NCI-H1092 treated with DMSO at 0.1 percent for 48 hours (cell line): Measurements from ENCODE around the gene EPHB1.
A peak's percentile ranks its signal among the peaks of the same experiment; 100 is the strongest.
"Not testable (repeated sequence)": the region's sequence is repeated elsewhere in the genome, so short reads cannot be mapped to it uniquely, and the experiment has no call there.

Source experiments
- DNase-seq: peaks from one replicate; lab custom pipeline; 2025; lab: John Stamatoyannopoulos, UW

Gene EPHB1

DNA sequence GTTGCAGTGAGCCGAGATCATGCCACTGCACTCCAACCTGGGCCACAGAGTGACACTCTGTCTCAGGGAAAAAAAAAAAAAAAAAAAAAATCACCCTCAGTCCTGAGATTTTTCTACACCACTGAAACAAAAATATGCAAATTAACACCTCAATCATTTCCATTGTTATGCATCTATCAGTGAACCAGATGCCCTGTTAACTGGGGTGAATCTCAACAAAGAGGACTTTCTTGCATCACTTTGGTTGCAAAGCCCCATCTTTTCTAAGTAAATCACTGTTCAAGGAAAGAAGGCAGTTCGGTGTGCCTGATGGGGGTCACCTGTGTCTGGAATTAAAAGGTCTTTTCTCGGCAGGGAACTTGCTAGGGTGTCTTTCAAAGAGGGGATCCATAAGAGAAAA lies 421.6 kb downstream of the EPHB1 start:
- DNase-seq, result no peak

GRCh38 chr3:135217730-135218129 lies 422.7 kb downstream of the EPHB1 start:
- no peak for DNase-seq

DNA sequence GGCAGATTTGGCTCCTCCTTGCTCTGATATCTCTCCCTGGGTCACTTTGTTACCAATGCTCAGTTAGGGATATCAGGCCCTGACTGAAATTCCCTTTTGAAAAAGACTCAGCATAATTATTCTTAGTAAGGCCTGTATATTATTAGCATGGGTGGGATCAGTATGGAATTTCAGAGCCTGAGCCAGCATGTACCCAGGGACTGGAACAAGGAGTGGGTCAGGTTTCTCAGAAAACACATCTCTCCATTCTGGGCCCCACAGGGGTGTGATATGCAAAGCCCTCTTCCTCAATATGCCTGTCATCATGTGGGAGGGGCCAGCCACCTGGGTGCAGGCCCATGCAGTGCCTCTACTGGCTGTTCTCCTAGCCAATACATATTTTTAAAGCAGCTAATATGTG lies 423.2 kb downstream of the EPHB1 start:
- no peak for DNase-seq

- no peak for DNase-seq
Measured at GRCh38 chr3:135218782-135219181, 423.7 kb downstream of the EPHB1 start.

- DNase-seq, result no peak
Measured at GRCh38 chr3:135224815-135225362, 429.8 kb downstream of the EPHB1 start.

DNA sequence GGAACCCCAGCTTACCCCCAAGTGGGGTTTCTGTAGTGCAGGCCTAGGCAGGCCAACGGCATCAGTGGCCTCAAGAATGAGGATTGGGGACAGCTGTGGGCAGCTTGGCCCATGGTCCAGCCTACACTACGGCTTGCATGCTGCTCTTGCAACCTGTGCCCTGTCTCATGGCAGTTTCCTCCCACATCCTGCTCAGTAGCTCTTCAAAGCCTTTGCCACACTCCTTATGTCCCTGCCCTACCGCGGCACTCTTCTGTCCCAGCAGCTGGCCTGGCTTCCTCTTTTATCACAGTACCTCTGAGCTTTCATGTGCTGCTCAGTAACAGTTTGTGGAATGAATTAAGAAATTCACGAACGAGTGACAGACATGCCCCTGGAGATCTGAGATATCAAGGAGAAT lies 431.0 kb downstream of the EPHB1 start:
- no peak for DNase-seq

DNA sequence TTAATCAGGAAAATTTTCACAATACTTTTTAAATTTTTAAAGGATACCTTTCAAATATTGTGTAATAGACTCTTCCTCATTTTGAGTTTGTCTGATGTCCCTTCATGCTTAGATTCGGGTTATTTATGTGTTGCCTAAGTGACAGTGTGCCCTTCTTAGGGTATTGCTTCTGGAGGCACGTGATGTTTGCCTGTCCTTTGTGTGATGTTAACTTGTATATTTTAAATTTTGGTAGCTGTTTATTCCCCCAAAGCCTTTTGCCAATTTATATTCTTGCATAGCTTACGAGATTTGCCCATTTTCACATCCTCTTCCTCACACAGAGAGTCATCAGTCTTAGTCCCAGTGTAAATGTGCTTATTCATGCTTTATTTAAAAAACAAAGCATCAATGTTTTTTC lies 433.1 kb downstream of the EPHB1 start:
- DNase-seq, result no peak

DNA sequence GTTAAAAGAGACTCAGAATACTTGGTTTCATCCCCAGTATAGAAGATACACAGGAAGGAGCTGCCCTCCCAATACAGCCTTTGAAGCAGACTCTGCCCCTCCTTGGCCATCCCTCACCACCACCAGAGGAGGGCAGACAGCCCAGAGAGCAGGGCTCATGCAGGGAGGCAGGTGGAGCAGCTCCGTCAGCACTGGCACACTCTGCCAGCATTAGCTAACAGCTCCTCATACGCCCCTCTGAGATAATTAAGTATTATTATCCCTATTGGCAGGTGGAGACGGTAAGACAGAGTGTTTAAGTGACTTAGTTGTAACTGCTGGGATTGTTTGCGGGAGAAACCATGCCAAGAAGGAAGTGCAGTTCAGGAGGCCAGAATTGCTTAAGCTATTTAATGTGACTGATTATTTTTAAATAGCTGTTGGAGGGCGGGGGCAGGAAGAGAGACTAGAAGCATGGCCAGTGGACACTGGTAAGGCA lies 434.0 kb downstream of the EPHB1 start:
- peak; percentile 95 for DNase-seq

DNA sequence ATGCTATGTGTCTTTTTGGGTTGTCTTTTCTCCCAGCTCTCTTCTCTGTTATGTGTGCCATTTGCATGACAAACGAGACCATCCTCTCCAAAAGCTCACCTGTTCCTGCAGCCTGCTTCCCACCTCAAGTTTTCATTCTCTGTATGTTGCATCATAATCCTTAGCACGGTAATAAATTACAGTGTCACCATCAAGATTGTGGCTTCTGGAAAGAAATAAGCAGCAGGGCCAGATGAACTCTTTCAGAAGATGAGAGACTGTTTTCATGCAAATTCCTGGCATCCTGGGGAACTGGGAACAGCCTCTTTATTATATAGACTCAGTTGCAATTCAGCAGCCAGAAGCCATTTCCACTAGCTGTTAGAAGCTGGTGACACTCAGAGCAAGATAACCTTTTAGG lies 436.7 kb downstream of the EPHB1 start:
- no peak for DNase-seq

DNA sequence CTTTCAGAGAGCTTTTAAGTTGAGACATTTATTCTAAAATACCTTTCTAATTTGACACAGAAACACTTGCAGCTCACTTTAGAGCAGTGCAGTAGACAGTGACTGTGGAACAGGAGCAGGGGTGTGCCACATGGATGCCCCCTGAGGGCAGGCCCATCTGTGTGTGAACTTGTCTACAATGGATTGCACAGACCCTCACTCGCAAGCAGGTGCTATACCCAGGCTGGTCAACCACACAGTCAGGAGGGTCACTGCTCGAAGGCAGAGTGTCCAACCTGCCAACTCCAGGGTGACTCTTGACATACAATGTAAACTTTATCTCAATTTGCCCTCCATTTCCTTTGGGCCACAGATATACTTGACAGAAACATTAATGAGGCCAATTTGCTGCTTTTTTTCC lies 437.2 kb downstream of the EPHB1 start:
- DNase-seq, result no peak

DNA sequence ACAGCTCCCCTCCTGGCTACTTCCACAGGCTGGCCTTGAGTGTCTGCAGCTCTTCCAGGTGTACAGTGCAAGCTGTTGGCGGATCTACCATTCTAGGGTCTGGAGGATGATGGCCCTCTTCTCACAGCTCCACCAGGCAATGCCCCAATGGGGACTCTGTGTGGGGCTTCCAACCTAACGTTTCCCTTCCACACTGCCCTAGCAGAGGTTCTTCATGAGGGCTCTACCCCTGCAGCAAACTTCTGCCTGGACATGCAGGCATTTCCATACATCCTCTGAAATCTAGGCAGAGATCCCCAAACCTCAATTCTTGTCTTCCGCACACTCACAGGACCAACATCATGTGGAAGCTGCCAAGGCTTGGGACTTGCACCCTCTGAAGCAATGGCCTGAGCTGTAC lies 438.4 kb downstream of the EPHB1 start:
- DNase-seq, result not testable (repeated sequence)

DNA sequence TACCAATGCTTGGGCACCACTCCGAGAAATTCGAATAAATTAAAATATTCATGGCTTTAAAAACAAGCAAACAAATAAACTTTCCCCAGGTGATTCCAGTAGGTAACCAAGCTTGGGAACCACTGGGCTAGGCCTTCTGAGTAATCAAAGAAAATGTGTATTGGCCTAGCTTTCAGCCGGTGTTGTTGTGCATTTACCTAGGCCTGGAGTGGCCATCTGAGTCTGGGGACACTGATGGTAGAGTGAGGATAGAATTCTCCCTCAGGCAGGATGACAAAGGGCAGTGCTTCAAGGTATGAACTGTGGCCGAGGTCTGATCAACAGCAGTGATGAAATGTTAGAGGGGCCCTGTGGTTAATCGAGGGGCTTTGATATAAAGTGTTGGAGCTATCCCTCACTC lies 440.5 kb downstream of the EPHB1 start:
- no peak for DNase-seq

DNA sequence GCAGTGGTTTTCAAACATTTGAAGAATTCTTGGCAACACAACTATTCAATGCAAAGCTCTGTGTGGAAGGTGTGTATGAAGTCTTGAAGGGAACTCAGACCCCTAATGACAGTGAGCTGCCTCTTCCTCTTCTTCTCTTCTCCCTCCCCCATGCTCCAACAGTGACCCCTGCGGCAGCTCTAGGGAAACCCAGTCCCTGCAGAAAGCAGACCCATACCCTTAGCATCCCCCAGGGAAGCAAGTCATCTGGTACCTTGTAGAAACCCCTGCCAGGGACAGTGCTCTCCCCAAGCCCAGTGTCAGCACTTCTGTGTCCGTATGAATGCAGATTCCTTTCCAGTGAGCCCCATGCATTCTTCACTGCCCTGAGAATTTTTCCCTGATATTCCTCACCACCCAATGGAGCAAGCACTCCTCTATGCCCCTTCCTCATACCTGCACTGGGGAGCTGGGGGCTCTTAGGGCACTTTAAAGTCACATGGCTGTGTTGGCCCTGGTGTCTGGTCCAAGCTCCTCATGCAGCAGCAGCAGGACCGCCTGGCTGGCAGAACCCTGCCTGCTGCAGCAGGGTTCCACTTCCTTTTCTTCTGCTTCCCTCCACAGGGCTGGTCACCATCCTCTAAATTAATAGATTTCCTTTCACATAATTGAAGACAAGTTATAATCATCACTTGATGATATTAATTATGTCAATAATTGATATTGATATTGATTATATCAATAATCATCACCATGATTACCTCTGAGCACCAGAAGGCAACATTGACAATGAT lies 442.5 kb downstream of the EPHB1 start:
- DNase-seq, result no peak

DNA sequence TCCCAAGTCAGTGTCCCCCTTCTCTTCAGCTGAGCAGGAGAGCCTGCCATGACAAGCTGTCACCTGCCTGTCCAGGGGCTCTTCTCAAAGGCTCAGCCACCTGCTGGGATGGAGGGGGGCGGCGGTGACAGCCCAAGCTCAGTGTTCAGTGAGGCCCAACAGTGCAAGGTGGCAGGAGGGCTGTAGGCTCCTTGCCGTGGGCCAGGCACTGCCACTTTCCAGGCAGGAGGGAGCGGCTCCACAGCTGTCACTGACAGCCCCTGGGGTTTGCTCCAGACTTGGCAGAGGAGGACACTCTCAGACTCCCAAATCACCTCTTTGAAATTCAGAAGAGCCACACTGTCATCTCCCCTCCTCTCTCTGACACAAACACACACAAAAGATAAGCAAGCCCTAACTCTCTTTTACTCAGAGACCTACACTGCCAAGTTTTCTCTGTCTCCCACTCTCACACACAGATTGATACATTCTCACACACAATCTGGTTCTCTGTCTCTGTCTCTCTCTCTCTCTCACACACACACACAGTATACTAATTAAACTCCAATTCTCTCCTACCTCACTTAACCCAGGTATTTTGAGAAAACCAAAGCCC lies 443.3 kb downstream of the EPHB1 start:
- DNase-seq, result peak; percentile 16

- no peak for DNase-seq
Measured at GRCh38 chr3:135238871-135239614, 444.0 kb downstream of the EPHB1 start.

GRCh38 chr3:135239615-135239884 lies 444.5 kb downstream of the EPHB1 start:
- DNase-seq, result peak; percentile 71

- DNase-seq, result no peak
Measured at GRCh38 chr3:135240426-135240825, 445.4 kb downstream of the EPHB1 start.

GRCh38 chr3:135242285-135242684 lies 447.2 kb downstream of the EPHB1 start:
- DNase-seq, result no peak

DNA sequence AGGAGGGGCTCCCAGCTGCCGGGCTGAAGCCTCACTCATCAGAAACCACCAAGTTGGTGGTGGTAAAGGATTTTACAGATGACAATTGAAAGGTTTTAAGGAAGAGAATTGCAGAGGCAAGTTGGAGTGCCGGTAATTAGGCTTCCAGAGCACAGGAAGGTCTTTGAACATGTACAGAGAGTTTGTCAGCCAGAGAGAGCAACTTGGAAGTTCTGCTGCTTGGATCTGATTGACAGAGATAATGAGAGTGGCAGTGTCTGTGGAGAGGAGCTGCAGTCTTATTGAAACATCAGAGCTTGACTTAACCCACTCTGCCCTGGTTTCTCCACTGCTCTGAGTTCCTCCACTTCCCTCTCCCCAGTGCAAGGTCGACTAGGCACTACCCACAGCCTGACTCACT lies 448.6 kb downstream of the EPHB1 start:
- no peak for DNase-seq

DNA sequence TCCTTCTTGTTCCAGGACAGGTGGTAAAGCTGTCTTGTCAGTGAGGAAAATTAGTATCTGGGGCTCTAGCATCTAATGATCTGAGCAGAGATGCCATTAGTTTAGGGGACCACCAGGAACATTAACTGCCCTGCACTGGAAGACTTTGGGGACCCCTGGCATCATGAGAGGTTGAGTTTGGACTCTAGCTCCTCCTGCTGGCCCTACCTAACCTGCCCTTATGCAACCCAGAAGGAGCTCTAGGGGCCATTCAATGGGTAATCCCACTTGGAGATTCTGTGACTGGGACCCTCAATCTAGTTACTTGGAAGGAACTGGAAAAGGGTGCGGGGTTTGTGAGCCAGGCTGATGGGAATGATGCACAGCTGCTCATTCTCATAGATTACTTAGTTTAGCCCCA lies 451.0 kb downstream of the EPHB1 start:
- no peak for DNase-seq

DNA sequence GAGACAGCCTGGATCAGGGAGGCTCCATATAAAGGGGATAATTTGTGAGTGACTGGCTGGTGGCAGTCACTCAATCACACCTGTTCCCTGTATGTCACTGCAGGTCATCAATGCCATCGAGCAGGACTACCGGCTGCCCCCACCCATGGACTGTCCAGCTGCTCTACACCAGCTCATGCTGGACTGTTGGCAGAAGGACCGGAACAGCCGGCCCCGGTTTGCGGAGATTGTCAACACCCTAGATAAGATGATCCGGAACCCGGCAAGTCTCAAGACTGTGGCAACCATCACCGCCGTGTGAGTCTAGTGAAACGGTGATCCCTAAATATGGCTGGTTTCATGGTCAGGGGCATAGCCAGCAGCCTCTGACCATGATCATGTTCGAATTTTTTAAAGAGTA lies 453.2 kb downstream of the EPHB1 start:
- no peak for DNase-seq

- no peak for DNase-seq
Measured at GRCh38 chr3:135249186-135249585, 454.1 kb downstream of the EPHB1 start.

DNA sequence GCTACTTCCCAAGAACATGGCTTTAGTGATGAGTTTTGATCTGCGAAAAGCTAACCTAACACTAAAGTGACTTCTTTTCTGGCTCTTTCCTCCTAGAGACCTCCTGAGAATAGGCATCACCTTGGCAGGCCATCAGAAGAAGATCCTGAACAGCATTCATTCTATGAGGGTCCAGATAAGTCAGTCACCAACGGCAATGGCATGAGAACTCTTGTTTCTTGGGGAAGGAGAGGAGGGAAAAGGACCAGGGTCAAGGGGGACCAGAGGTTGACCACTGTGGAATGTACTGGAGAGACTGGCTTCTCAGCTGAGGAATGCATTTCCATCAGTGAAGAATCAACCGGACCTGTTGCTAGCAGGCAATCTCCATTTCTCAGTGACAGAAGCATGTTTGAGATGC lies 463.9 kb downstream of the EPHB1 start:
- no peak for DNase-seq
